OCI-LY3 (cell line): ENCODE data around the gene GH1.
"Not testable (repeated sequence)": the region's sequence is repeated elsewhere in the genome, so short reads cannot be mapped to it uniquely, and the experiment has no call there.

ENCODE experiments used
- H2AFZ ChIP-seq: fragments of 200-600, 300-600 bp; shearing (Covaris generic); 2 replicates; pipeline ENCODE4 v1.6.0; 2014; ENCODE audit warnings: antibody characterized with exemption, low read depth, low read length
- H3K27ac ChIP-seq: fragments of 200-600, 300-600 bp; sonication (generic); 2 replicates; pipeline ENCODE4 v1.5.1; 2014; ENCODE audit warnings: mild to moderate bottlenecking, low read length, moderate library complexity, mixed read lengths
- H3K27me3 ChIP-seq: fragments of 200-600, 300-600 bp; sonication (generic); 2 replicates; pipeline ENCODE4 v1.6.1; 2014; ENCODE audit warnings: low read depth, low read length, mixed read lengths
- H3K36me3 ChIP-seq: fragments of 200-600, 300-600 bp; sonication (generic); replicated peaks from 2 replicates; pipeline ENCODE3; 2014; ENCODE audit warnings: low read depth, low read length, mixed read lengths
- H3K4me1 ChIP-seq: fragments of 300-600, 200-600 bp; sonication (generic); 2 replicates; pipeline ENCODE4 v1.6.1; 2014; ENCODE audit warnings: low read length, mixed read lengths
- H3K4me2 ChIP-seq: fragments of 200-600, 300-600 bp; sonication (generic); 2 replicates; pipeline ENCODE4 v1.6.1; 2014; ENCODE audit warnings: low read length, mixed read lengths
- H3K4me3 ChIP-seq: fragments of 300-600, 200-600 bp; sonication (generic); 2 replicates; pipeline ENCODE4 v1.5.1; 2014; ENCODE audit warnings: antibody characterized with exemption, mild to moderate bottlenecking, low read length, moderate library complexity
- H3K79me2 ChIP-seq: fragments of 300-600, 200-600 bp; shearing (Covaris generic); 2 replicates; pipeline ENCODE4 v1.6.1; 2014; ENCODE audit warnings: mild to moderate bottlenecking, low read length, mixed read lengths
- H3K9ac ChIP-seq: fragments of 300-600, 200-600 bp; shearing (Covaris generic); 2 replicates; pipeline ENCODE4 v1.6.0; 2014; ENCODE audit warnings: mild to moderate bottlenecking, low read length, moderate library complexity
- H3K9me3 ChIP-seq: fragments of 200-600, 300-600 bp; shearing (Covaris generic); 2 replicates; pipeline ENCODE4 v1.6.1; 2014; ENCODE audit warnings: low read length, mixed read lengths; ENCODE audit not compliant: insufficient read depth
- H4K20me1 ChIP-seq: fragments of 200-600, 300-600 bp; sonication (generic); 2 replicates; pipeline ENCODE4 v1.6.1; 2016; ENCODE audit warnings: low read length, mixed read lengths; ENCODE audit not compliant: insufficient read depth
- CTCF ChIP-seq: fragments of 200-600, 300-600 bp; sonication (generic); IDR thresholded peaks from 2 replicates; pipeline ENCODE4 v1.5.1; 2014; ENCODE audit warnings: antibody characterized with exemption, low read length, low read depth

GH1 gene

GRCh38 chr17:63903787-63904201 is 14.8 kb downstream of the GH1 start:
- not testable (repeated sequence) for H3K36me3 ChIP-seq, H3K9ac ChIP-seq, H3K4me1 ChIP-seq, H3K79me2 ChIP-seq, H3K4me2 ChIP-seq, H3K4me3 ChIP-seq, H2AFZ ChIP-seq, H4K20me1 ChIP-seq, H3K9me3 ChIP-seq, H3K27ac ChIP-seq
- H3K27me3 ChIP-seq, result peaks cover 24% of the 10 kb centered on the region
- TF ChIP-seq CTCF, result peak; percentile 39

GRCh38 chr17:63901971-63902370 is 16.7 kb downstream of the GH1 start:
- not testable (repeated sequence) for H3K4me3 ChIP-seq, H2AFZ ChIP-seq, H3K9ac ChIP-seq, H3K4me1 ChIP-seq, H3K36me3 ChIP-seq, H4K20me1 ChIP-seq, H3K9me3 ChIP-seq, H3K79me2 ChIP-seq, H3K27ac ChIP-seq, H3K4me2 ChIP-seq
- H3K27me3 ChIP-seq, result peaks cover 13% of the 10 kb centered on the region

GRCh38 chr17:63898899-63899798 is 19.5 kb downstream of the GH1 start:
- H3K79me2 ChIP-seq, H3K27ac ChIP-seq, H3K4me3 ChIP-seq, H3K36me3 ChIP-seq, H3K9ac ChIP-seq, H3K4me1 ChIP-seq, H2AFZ ChIP-seq, H3K9me3 ChIP-seq, H4K20me1 ChIP-seq: not testable (repeated sequence)
- H3K27me3 ChIP-seq, result peaks cover 13% of the 10 kb centered on the region
- peak overlapping the region; percentile 9; the same call in 1 of the 2 replicates for H3K4me2 ChIP-seq

- not testable (repeated sequence) for H3K9me3 ChIP-seq
Observed at GRCh38 chr17:63896524-63897354, 21.9 kb downstream of the GH1 start, which contains the start of gene CSH1. Gene CSH1 (minus strand): TSS chr17:63896574. CDS start chr17:63896511, 63 bp downstream.

GRCh38 chr17:63894821-63895220 is 23.8 kb downstream of the GH1 start:
- not testable (repeated sequence) for H3K9ac ChIP-seq, H2AFZ ChIP-seq, H3K79me2 ChIP-seq, H3K36me3 ChIP-seq, H3K27ac ChIP-seq, H3K4me3 ChIP-seq, H3K27me3 ChIP-seq, H3K4me1 ChIP-seq, H3K4me2 ChIP-seq, H3K9me3 ChIP-seq, H4K20me1 ChIP-seq

More at GRCh38 chr17:63896524-63897354, 21.9 kb downstream of the GH1 start, which contains the start of gene CSH1:
- not testable (repeated sequence) for H3K36me3 ChIP-seq, H3K79me2 ChIP-seq, H3K4me3 ChIP-seq, H3K9ac ChIP-seq, H4K20me1 ChIP-seq, H3K4me2 ChIP-seq, H3K27ac ChIP-seq, H3K27me3 ChIP-seq, H2AFZ ChIP-seq, H3K4me1 ChIP-seq

- not testable (repeated sequence) for H3K79me2 ChIP-seq, H4K20me1 ChIP-seq, H3K9me3 ChIP-seq, H3K36me3 ChIP-seq, H3K9ac ChIP-seq, H3K4me3 ChIP-seq, H3K4me1 ChIP-seq, H3K27me3 ChIP-seq, H3K27ac ChIP-seq, H2AFZ ChIP-seq, H3K4me2 ChIP-seq
Observed at GRCh38 chr17:63894021-63894420, 24.6 kb downstream of the GH1 start.

- not testable (repeated sequence) for H2AFZ ChIP-seq, H3K27me3 ChIP-seq, H3K4me2 ChIP-seq, H3K9ac ChIP-seq, H4K20me1 ChIP-seq, H3K4me3 ChIP-seq, H3K27ac ChIP-seq, H3K79me2 ChIP-seq, H3K4me1 ChIP-seq, H3K9me3 ChIP-seq, H3K36me3 ChIP-seq
Observed at GRCh38 chr17:63892316-63893037, 26.2 kb downstream of the GH1 start.
